ENCODE data around the gene FBXO31. TPM values are rescaled to one million over a fixed set of nuclear protein-coding genes. Genes with fewer than 3 reads are reported as not detected.

The FBXO31 gene
- total and polyA plus RNA-seq, 9 of the 15 experiments (the other 6 are each of a cell fraction or from before 2014, with no cell fraction given), result 0.18 to 33.3 (median 10.9) TPM

GRCh38 chr16:87391950-87392820 lies 8.6 kb upstream of the FBXO31 start, which contains the start of gene MAP1LC3B (continued):
- TF ChIP-seq RUNX1 (IDR thresholded peaks at IDR 0.05; ENCODE audit: low read depth) (no peak), U2AF1 (optimal IDR thresholded peaks at IDR 0.05; ENCODE audit: low read depth, low read length) (peak; percentile 58), MYC (IDR thresholded peaks at IDR 0.05; ENCODE audit: low read depth, low read length) (peak; percentile 82), MYC (CRISPR knock-in tag; IDR thresholded peaks at IDR 0.05; ENCODE audit: borderline replicate concordance, low read depth) (no peak), GTF2E2 (tag; IDR thresholded peaks at IDR 0.05) (0 out of 2 replicates have a peak, but pooled peaks have one; percentile 17), TARDBP (IDR thresholded peaks at IDR 0.05) (peak; percentile 46; the same call in 1 of the 2 replicates), IFI16 (CRISPR knock-in tag; IDR thresholded peaks at IDR 0.05) (no peak), SAP30 (IDR thresholded peaks at IDR 0.05; ENCODE audit: borderline replicate concordance, insufficient read depth, low read depth, low read length, poor library complexity, severe bottlenecking) (peak; percentile 80), YBX1 (IDR thresholded peaks at IDR 0.05) (no peak), ZBTB11 (CRISPR knock-in tag; IDR thresholded peaks at IDR 0.05) (peak in 1 of 3 experiments; percentile 73; a peak in 2 of 6 replicates), GMEB1 (CRISPR knock-in tag; IDR thresholded peaks at IDR 0.05) (peak; percentile 95), MCM3 (IDR thresholded peaks at IDR 0.05) (no peak), HCFC1 (IDR thresholded peaks at IDR 0.05; ENCODE audit: low read depth, low read length) (peak; percentile 97), ZSCAN29 (IDR thresholded peaks at IDR 0.05) (no peak), NUFIP1 (IDR thresholded peaks at IDR 0.05; ENCODE audit: partially characterized antibody) (no peak), SAFB (IDR thresholded peaks at IDR 0.05; ENCODE audit: borderline replicate concordance, low read depth, low read length) (no peak; the same call in 1 of the 2 replicates), CEBPG (CRISPR knock-in tag; IDR thresholded peaks at IDR 0.05) (no peak), CEBPG (tag; conservative IDR thresholded peaks at IDR 0.05 in 1 of 2, IDR thresholded peaks at IDR 0.05 in 1 of 2) (no peak), ZNF76 (CRISPR knock-in tag; IDR thresholded peaks at IDR 0.05; ENCODE audit: borderline replicate concordance) (0 out of 2 replicates have a peak, but pooled peaks have one; percentile 10), SREBF2 (CRISPR knock-in tag; IDR thresholded peaks at IDR 0.05) (no peak), SP1 (CRISPR knock-in tag; IDR thresholded peaks at IDR 0.05) (peak; percentile 99), SIN3A (IDR thresholded peaks at IDR 0.05; ENCODE audit: borderline replicate concordance in 2 of 2, control insufficient read depth in 1 of 2, low read depth in 2 of 2, low read length in 2 of 2) (peak; percentile 65 to 88; a peak in 2 of 4 replicates)

Measured in K562 (cell line).